ENCODE data around the gene POLE3.
"Not testable (repeated sequence)": the region's sequence is repeated elsewhere in the genome, so short reads cannot be mapped to it uniquely, and the experiment has no call there.

The POLE3 gene

GRCh38 chr9:113375057-113376023, 35.1 kb downstream of the POLE3 start:
- DNase-seq, result no peak

- DNase-seq, result no peak
Observed at GRCh38 chr9:113373676-113374392, 36.6 kb downstream of the POLE3 start.

DNA sequence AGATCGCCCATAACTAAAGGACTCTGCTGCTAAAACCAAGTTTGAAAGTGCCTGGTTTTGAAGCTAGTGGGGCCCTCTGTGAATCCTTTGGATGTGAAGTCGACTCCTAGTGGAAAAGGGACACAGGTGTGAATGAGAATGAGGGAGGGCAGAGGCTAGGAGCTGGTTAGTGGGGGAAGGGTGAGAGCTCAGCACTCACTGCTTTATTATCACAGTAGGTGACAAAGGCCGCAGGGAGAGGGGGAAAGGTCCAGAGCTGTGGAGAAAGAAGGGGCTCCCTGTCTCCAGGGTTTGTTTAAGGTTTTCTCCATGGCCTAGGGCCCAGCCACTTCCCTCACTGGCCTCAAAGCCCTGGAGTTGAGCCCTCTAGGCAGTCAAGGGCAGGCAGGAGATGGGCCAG, 37.2 kb downstream of the POLE3 start:
- DNase-seq, result no peak

DNA sequence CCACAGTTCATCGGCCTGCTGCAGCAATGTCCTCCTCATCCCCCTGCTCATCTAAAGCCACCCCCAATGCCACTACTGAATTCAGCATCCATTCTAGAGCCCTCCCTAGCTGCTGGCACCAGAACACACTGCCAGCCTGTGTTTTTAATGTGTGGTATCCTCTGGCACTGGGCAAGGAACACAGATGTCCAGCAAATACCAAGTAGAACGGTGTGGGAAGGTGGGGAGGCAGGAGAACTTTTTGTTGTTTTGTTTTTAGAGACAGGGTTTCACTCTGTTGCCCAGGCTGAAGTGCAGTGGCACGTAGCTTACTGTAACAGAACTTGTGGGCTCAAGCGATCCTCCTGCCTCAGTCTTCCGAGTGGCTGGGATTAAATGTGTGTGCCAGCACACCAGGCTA, 38.4 kb downstream of the POLE3 start:
- DNase-seq, result no peak

DNA sequence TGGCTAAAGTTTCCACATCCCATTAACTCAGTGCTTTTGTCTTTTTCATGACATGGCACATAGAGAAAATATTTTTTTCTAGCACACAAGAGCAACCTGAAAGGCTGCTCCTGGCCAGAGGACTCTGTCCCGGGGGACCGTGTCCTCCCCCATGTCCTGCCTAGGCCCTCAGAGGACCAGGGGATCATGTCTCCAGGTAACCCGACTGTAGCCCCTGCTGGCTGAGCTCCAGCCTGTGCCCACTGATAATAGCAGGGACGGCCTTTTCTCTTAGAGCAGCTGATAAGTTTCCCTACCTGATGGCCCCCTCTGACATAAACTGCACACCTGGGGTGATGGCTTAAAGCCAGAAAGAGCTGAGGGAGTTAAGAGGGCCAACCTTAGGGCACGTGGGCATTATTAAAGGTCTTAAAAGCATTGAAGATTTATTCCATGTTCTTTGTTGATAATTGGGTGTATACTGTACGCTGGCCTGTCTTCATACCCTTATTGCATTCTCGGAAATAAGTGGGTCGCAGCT, 39.6 kb downstream of the POLE3 start:
- no peak for DNase-seq

DNA sequence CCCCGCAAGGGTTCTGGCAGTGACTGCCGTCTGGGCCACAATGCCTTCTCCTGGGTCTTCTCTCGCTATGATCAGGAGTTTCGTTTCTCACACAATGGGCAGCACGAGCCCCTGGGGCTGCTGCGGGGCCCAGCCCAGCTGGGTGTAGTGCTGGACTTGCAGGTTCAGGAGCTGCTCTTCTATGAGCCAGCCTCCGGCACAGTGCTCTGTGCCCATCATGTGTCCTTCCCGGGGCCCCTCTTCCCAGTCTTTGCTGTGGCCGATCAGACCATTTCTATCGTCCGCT, 40.7 kb downstream of the POLE3 start:
- no peak for DNase-seq

DNA sequence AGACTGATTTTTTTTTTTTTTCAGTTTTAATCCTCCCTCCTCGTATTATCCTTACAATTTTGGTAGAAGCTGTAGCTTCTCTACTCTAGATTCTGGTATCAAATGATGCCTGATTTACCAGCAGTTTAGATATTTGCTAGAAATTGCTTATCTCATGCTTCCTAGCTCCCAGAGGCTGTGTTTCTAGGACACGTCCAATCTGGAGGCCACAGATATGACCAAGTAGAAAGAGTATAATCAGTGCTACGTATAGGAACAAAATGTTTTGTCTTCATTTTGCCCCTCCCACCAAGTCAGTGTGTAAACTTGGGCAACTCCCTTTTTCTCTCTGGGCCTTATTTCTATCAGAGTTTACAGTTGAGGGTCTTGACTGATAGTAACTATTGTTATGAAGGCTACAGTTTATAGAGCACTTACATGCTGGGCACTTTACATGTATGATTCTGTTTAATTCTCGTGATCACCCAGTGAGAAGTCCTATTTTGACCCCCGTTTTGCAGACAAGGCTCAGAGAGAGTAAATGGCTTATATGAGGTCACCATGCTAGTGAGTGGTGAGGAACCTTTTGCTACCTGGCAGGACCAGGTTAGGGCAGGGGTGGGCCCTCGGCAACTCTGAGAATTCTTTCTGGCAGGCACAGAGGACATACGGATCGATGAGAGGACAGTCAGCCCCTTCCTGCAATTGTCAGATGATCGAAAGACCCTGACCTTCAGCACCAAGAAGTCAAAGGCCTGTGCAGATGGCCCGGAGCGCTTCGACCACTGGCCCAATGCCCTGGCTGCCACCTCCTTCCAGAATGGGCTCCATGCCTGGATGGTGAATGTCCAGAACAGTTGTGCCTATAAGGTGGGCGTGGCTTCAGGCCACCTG, 41.3 kb downstream of the POLE3 start:
- no peak for DNase-seq

GRCh38 chr9:113368348-113368981, 42.0 kb downstream of the POLE3 start:
- DNase-seq, result no peak

DNA sequence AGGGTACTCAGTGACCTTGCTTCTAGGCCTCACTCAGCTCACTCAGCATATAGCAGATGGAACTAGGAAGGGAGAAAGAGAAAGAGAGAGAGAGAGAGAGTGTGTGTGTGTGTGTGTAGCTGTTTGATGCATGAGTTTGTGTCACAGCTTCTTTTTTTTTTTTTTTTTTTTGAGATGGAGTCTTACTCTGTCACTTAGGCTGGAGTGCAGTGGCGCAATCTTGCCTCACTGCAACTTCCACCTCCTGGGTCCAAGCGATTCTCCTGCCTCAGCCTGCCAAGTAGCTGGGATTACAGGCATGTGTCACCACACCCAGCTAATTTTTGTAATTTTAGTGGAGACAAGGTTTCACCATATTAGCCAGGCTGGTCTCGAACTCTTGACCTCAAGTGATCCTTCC, 44.8 kb downstream of the POLE3 start:
- DNase-seq, result not testable (repeated sequence)

DNA sequence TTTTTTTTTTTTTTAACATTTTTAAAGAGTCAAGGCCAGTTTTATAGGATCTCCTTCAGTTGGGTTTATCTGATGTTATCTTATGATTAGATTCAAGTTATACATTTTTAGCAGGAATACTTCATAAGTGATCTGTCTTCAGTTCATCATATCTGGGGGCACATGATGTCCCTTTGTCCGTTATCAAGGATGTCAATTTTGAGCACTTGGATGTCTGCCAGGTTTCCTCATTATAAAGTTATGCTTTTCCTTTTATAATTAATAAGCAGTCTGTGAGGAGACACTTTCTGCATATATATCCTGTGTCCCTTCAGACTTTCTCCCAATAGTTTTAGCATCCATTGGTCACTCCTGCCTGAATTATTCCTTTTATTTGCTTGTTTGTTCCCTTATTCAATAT, 45.5 kb downstream of the POLE3 start:
- no peak for DNase-seq

GRCh38 chr9:113363336-113363735, 47.1 kb downstream of the POLE3 start:
- no peak for DNase-seq

GRCh38 chr9:113361304-113362018, 49.0 kb downstream of the POLE3 start:
- no peak for DNase-seq

GRCh38 chr9:113360242-113360842, 50.1 kb downstream of the POLE3 start:
- no peak for DNase-seq

GRCh38 chr9:113359385-113359784, 51.1 kb downstream of the POLE3 start:
- DNase-seq, result no peak

Measured in stimulated activated CD4-positive, alpha-beta T cell treated with anti-CD3 and anti-CD28 coated beads, Interleukin-4, amount 100 ng/mL, for 1 hour (primary cell).